ENCODE results near the gene PPARA. TPM values are rescaled to one million over a fixed set of nuclear protein-coding genes. Genes with fewer than 3 reads are reported as not detected.

The PPARA gene
- total and polyA plus RNA-seq, 2 of the 4 experiments (the other 2 are of a cell fraction), result 3.1 to 7.0 TPM

GRCh38 chr22:46274381-46274780 is 124.1 kb downstream of the PPARA start:
- H3K27ac ChIP-seq (ENCODE audit: insufficient read depth, low read length), result no peak overlapping the region
- WGBS, 2 experiments (ENCODE audit: extremely low coverage in 2 of 2, insufficient read length in 1 of 2), result 100% methylated on average over 3 of the region's 8 CpGs; no CpG with 5 or more reads in 1 of the 2 experiments
- H2AK5ac ChIP-seq (ENCODE audit: low read depth, low read length), result no peak overlapping the region
- H3K18ac ChIP-seq (ENCODE audit: low read depth, low read length), result no peak overlapping the region
- H3K27me3 ChIP-seq (ENCODE audit: control insufficient read depth, insufficient read depth, low read length), result no peaks in the 10 kb centered on the region
- H3K4ac ChIP-seq (ENCODE audit: low read depth, low read length), result no peak overlapping the region
- ChIA-PET CTCF (no interaction called here), POLR2A (ENCODE audit: unreplicated experiment) (no interaction called here)
- no peak overlapping the region for H3K4me2 ChIP-seq (ENCODE audit: low read depth, low read length)
- H3K56ac ChIP-seq (ENCODE audit: extremely low read depth, insufficient read depth, low read length), result no peak overlapping the region
- no peak overlapping the region for H4K8ac ChIP-seq (ENCODE audit: low read depth in 2 of 2, low read length in 2 of 2)
- no peak overlapping the region for H2AFZ ChIP-seq (replicated peaks; ENCODE audit: low read length, poor library complexity)
- no peak overlapping the region for H2BK5ac ChIP-seq (ENCODE audit: low read depth, low read length, poor library complexity, severe bottlenecking)
- no peak overlapping the region for H2BK120ac ChIP-seq (ENCODE audit: low read depth, low read length)
- H2BK20ac ChIP-seq (ENCODE audit: low read depth, low read length), result no peak overlapping the region
- H3K14ac ChIP-seq (replicated peaks; ENCODE audit: low read depth, low read length), result no peak overlapping the region
- peaks cover 2% of the 10 kb centered on the region for H3K9me1 ChIP-seq (ENCODE audit: insufficient read depth, low read length)
- H4K20me1 ChIP-seq (ENCODE audit: insufficient read depth, low read length), result 0 out of 2 replicates have a peak, but pooled peaks cover 1% of the 10 kb centered on the region
- H3K4me1 ChIP-seq (ENCODE audit: control insufficient read depth, insufficient read depth, low read length), result peaks cover 2% of the 10 kb centered on the region; the same call in 1 of the 2 replicates
- no peak overlapping the region for H3K23ac ChIP-seq (ENCODE audit: low read depth, low read length)
- no peak overlapping the region for H2AK9ac ChIP-seq (replicated peaks; ENCODE audit: low read depth, low read length, poor library complexity)
- H4K91ac ChIP-seq (ENCODE audit: insufficient read depth, low read depth, low read length), result no peak overlapping the region
- H3K36me3 ChIP-seq (ENCODE audit: control insufficient read depth, insufficient read depth, low read length), result peaks cover 62% of the 10 kb centered on the region
- TF ChIP-seq, protein P1, sequence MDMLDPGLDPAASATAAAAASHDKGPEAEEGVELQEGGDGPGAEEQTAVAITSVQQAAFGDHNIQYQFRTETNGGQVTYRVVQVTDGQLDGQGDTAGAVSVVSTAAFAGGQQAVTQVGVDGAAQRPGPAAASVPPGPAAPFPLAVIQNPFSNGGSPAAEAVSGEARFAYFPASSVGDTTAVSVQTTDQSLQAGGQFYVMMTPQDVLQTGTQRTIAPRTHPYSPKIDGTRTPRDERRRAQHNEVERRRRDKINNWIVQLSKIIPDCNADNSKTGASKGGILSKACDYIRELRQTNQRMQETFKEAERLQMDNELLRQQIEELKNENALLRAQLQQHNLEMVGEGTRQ (IDR thresholded peaks at IDR 0.05; ENCODE audit: low read depth, low read length), result no peak
- TF ChIP-seq CHD1 (IDR thresholded peaks at IDR 0.05; ENCODE audit: low read depth, low read length) (no peak), MAFK (IDR thresholded peaks at IDR 0.05; ENCODE audit: low read depth, low read length) (no peak), NFE2L2 (IDR thresholded peaks at IDR 0.05; ENCODE audit: low read depth, low read length) (no peak), SMC3 (IDR thresholded peaks at IDR 0.05; ENCODE audit: low read depth, low read length) (no peak), RAD21 (IDR thresholded peaks at IDR 0.05; ENCODE audit: low read length) (no peak), POLR2A (IDR thresholded peaks at IDR 0.05; ENCODE audit: low read depth, low read length) (no peak), MXI1 (IDR thresholded peaks at IDR 0.05; ENCODE audit: borderline replicate concordance, low read depth, low read length) (no peak), CEBPB (IDR thresholded peaks at IDR 0.05; ENCODE audit: low read depth, low read length) (no peak), RCOR1 (IDR thresholded peaks at IDR 0.05; ENCODE audit: insufficient replicate concordance, low read length) (no peak), RFX5 (IDR thresholded peaks at IDR 0.05; ENCODE audit: low read depth, low read length) (no peak), FOS (IDR thresholded peaks at IDR 0.05; ENCODE audit: low read depth, low read length) (no peak), MAZ (IDR thresholded peaks at IDR 0.05; ENCODE audit: borderline replicate concordance, low read depth, low read length) (no peak), BHLHE40 (IDR thresholded peaks at IDR 0.05; ENCODE audit: low read depth, low read length) (no peak)
- TF ChIP-seq, protein P2, sequence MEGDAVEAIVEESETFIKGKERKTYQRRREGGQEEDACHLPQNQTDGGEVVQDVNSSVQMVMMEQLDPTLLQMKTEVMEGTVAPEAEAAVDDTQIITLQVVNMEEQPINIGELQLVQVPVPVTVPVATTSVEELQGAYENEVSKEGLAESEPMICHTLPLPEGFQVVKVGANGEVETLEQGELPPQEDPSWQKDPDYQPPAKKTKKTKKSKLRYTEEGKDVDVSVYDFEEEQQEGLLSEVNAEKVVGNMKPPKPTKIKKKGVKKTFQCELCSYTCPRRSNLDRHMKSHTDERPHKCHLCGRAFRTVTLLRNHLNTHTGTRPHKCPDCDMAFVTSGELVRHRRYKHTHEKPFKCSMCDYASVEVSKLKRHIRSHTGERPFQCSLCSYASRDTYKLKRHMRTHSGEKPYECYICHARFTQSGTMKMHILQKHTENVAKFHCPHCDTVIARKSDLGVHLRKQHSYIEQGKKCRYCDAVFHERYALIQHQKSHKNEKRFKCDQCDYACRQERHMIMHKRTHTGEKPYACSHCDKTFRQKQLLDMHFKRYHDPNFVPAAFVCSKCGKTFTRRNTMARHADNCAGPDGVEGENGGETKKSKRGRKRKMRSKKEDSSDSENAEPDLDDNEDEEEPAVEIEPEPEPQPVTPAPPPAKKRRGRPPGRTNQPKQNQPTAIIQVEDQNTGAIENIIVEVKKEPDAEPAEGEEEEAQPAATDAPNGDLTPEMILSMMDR (conservative IDR thresholded peaks at IDR 0.05; ENCODE audit: low read depth, low read length), result no peak
- TF ChIP-seq, protein P3, sequence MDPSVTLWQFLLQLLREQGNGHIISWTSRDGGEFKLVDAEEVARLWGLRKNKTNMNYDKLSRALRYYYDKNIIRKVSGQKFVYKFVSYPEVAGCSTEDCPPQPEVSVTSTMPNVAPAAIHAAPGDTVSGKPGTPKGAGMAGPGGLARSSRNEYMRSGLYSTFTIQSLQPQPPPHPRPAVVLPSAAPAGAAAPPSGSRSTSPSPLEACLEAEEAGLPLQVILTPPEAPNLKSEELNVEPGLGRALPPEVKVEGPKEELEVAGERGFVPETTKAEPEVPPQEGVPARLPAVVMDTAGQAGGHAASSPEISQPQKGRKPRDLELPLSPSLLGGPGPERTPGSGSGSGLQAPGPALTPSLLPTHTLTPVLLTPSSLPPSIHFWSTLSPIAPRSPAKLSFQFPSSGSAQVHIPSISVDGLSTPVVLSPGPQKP (IDR thresholded peaks at IDR 0.05; ENCODE audit: borderline replicate concordance, low read depth, low read length), result no peak
- ATAC-seq (ENCODE audit: low read depth) (no peak), DNase-seq (no peak)
- no peak overlapping the region for H3K9ac ChIP-seq (ENCODE audit: low read depth, low read length)
- in situ Hi-C loops (cut with MboI; ENCODE audit: low sequenced_read_pairs) (no loop called here), intact Hi-C loops (cut with micrococcal nuclease) (no loop called here), dilution Hi-C loops (cut with HindIII; ENCODE audit: low sequenced_read_pairs, unreplicated experiment) (no loop called here)
- no peak overlapping the region for H4K5ac ChIP-seq (ENCODE audit: low read depth, low read length)
- no peak overlapping the region for H3K4me3 ChIP-seq (ENCODE audit: insufficient read depth, low read depth, low read length)
- BruUV-seq (replicated peaks), result no TSS peak
- no peaks in the 10 kb centered on the region for H3K9me3 ChIP-seq (ENCODE audit: control insufficient read depth, insufficient read depth, low read length)
- H3K79me1 ChIP-seq (ENCODE audit: low read depth in 1 of 2, low read length in 2 of 2), result peaks cover 5 to 8% of the 10 kb centered on the region in 2 experiments
- no peak overlapping the region for H2BK15ac ChIP-seq (ENCODE audit: low read depth, low read length)

All from IMR-90 (cell line).